SK-N-MC (cell line): ENCODE results near the gene MAN2B2.

Source experiments
- EZH2 ChIP-seq: fragments of 200-600 bp; sonication (generic); IDR thresholded peaks from one replicate; pipeline ENCODE4 v1.6.1; 2017; ENCODE audit warnings: antibody characterized with exemption
- FOXP2 ChIP-seq: optimal IDR thresholded peaks from 2 replicates; pipeline ENCODE3; 2011; ENCODE audit warnings: mild to moderate bottlenecking, moderate library complexity; ENCODE audit not compliant: insufficient read depth; ENCODE audit errors: extremely low read length, control extremely low read depth
- POLR2AphosphoS5 ChIP-seq: IDR thresholded peaks from 2 replicates; pipeline ENCODE4 v1.6.1; 2012; ENCODE audit warnings: mild to moderate bottlenecking, low read depth, low read length, borderline replicate concordance

DNA sequence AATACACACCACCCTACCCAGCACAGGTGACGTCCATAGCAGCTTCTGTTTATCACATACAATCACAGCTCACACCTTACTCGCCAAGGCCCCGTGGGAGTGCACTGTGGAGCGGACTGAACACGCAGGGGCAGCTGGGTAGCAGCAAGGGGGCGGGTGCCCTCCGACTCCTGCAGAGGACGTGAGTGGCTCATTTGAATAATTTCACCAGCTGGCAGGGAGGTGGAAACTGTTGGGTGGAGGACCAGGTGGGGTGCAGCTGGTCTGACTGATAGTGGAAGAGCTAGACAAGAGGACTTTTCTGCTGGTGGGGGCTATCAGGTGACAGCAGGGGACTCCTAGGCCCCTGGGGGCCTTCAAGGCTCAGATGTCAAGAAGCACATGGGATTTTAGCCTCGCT is 16.3 kb downstream of the MAN2B2 start:
- no peak for TF ChIP-seq EZH2
- TF ChIP-seq FOXP2 = no peak
- TF ChIP-seq POLR2AphosphoS5 = no peak
